ENCODE results near the gene SNPH. TPM values are rescaled to one million over a fixed set of nuclear protein-coding genes. Genes with fewer than 3 reads are reported as not detected.

SNPH gene
- total and polyA plus RNA-seq, 4 donors: 0.04 to 0.50 (median 0.21) TPM

- Histone ChIP-seq H3K27me3 (ENCODE audit: control insufficient read depth in 4 of 4, insufficient read depth in 4 of 4, low read length in 3 of 4) (peaks cover 0 to 10% (median 0%) of the 10 kb centered on the region in 4 donors), H3K36me3 (ENCODE audit: control insufficient read depth in 4 of 4, insufficient read depth in 3 of 4, low read depth in 1 of 4, low read length in 3 of 4) (no peaks in the 10 kb centered on the region), H3K27ac (ENCODE audit: low read depth in 1 of 2, low read length in 2 of 2) (no peak overlapping the region), H3K4me1 (ENCODE audit: control insufficient read depth in 4 of 4, insufficient read depth in 4 of 4, low read length in 3 of 4) (no peaks in the 10 kb centered on the region), H3K9ac (ENCODE audit: low read depth in 1 of 2, low read length in 2 of 2) (no peak overlapping the region), H3K9me3 (ENCODE audit: control insufficient read depth in 4 of 4, low read length in 3 of 4) (no peaks in the 10 kb centered on the region), H3K4me3 (ENCODE audit: low read depth in 1 of 3, low read length in 3 of 3) (no peak overlapping the region)
- DNase-seq (ENCODE audit: low spot score): no peak
- TF ChIP-seq EGR1 (IDR thresholded peaks at IDR 0.05; ENCODE audit: low read depth in 2 of 2) (no peak), GABPA (IDR thresholded peaks at IDR 0.05 in 1 of 2, conservative IDR thresholded peaks at IDR 0.05 in 1 of 2) (no peak), SP1 (IDR thresholded peaks at IDR 0.05) (no peak), RAD21 (IDR thresholded peaks at IDR 0.05) (no peak), FOXA1 (IDR thresholded peaks at IDR 0.05) (no peak)
- 95% methylated on average over 3 of the region's 3 CpGs for WGBS
Measured at GRCh38 chr20:1232286-1233111, 33.6 kb upstream of the SNPH start.

GRCh38 chr20:1240549-1240948, 25.5 kb upstream of the SNPH start:
- no peaks in the 10 kb centered on the region for H3K9me3 ChIP-seq (ENCODE audit: control insufficient read depth in 4 of 4, low read length in 3 of 4)
- no peaks in the 10 kb centered on the region for H3K4me1 ChIP-seq (ENCODE audit: control insufficient read depth in 4 of 4, insufficient read depth in 4 of 4, low read length in 3 of 4)
- no peak overlapping the region for H3K27ac ChIP-seq (ENCODE audit: low read depth in 1 of 2, low read length in 2 of 2)
- no peak for DNase-seq (ENCODE audit: low spot score)
- TF ChIP-seq SP1 (IDR thresholded peaks at IDR 0.05) (no peak), NR2F2 (IDR thresholded peaks at IDR 0.05) (no peak), JUND (IDR thresholded peaks at IDR 0.05) (no peak), CTCF (IDR thresholded peaks at IDR 0.05; ENCODE audit: low read depth, low read length, missing input control) (no peak), TAF1 (conservative IDR thresholded peaks at IDR 0.05) (no peak), HNF4G (IDR thresholded peaks at IDR 0.05) (no peak), RXRA (IDR thresholded peaks at IDR 0.05) (no peak), FOXA1 (IDR thresholded peaks at IDR 0.05) (no peak), RAD21 (IDR thresholded peaks at IDR 0.05) (no peak), GABPA (IDR thresholded peaks at IDR 0.05 in 1 of 2, conservative IDR thresholded peaks at IDR 0.05 in 1 of 2) (no peak), EGR1 (IDR thresholded peaks at IDR 0.05; ENCODE audit: low read depth in 2 of 2) (no peak), HNF4A (conservative IDR thresholded peaks at IDR 0.05) (no peak), ATF3 (IDR thresholded peaks at IDR 0.05) (no peak), YY1 (IDR thresholded peaks at IDR 0.05) (no peak), REST (IDR thresholded peaks at IDR 0.05) (no peak), MAX (IDR thresholded peaks at IDR 0.05) (no peak), FOXA2 (IDR thresholded peaks at IDR 0.05) (no peak), ZBTB33 (IDR thresholded peaks at IDR 0.05) (no peak)
- no peak overlapping the region for H3K4me3 ChIP-seq (ENCODE audit: low read depth in 1 of 3, low read length in 3 of 3)
- WGBS: 87% methylated on average over 5 of the region's 5 CpGs
- no peak overlapping the region for H3K9ac ChIP-seq (ENCODE audit: low read depth in 1 of 2, low read length in 2 of 2)
- peaks cover 0 to 2% (median 0%) of the 10 kb centered on the region in 4 donors for H3K27me3 ChIP-seq (ENCODE audit: control insufficient read depth in 4 of 4, insufficient read depth in 4 of 4, low read length in 3 of 4)
- H3K36me3 ChIP-seq (ENCODE audit: control insufficient read depth in 4 of 4, insufficient read depth in 3 of 4, low read depth in 1 of 4, low read length in 3 of 4): no peaks in the 10 kb centered on the region

Data from liver (tissue), 9 donors.